Stimulated activated CD4-positive, alpha-beta T cell treated with anti-CD3 and anti-CD28 coated beads, Interleukin-4, amount 100 ng/mL, for 48 hours (primary cell): ENCODE data around the gene WSB2.

Source experiments
- DNase-seq, 2 donors: peaks; one replicate each; pipeline ENCODE4 v3.0.0-alpha.2; 2020; ENCODE audit warnings: low read depth in 2 of 2

Gene WSB2

GRCh38 chr12:118061873-118062843 lies 1.2 kb upstream of the WSB2 start:
- no peak for DNase-seq

GRCh38 chr12:118060301-118061010 lies 523 bp downstream of the WSB2 start:
- peak in 1 of 2 donors; percentile 22 for DNase-seq

- DNase-seq, result no peak
These were observed 1.4 kb downstream of the WSB2 start for GRCh38 chr12:118059341-118060191.

- DNase-seq, result no peak
These were observed 2.1 kb downstream of the WSB2 start for GRCh38 chr12:118058881-118059280.

- no peak for DNase-seq
These were observed 2.8 kb downstream of the WSB2 start for GRCh38 chr12:118058227-118058626.

GRCh38 chr12:118055865-118056773 lies 4.9 kb downstream of the WSB2 start:
- no peak for DNase-seq

GRCh38 chr12:118055144-118055557 lies 5.8 kb downstream of the WSB2 start:
- DNase-seq, result peak; percentile 60 to 74

- DNase-seq, result no peak
These were observed 7.7 kb downstream of the WSB2 start for GRCh38 chr12:118053071-118053985.

GRCh38 chr12:118052324-118053070 lies 8.5 kb downstream of the WSB2 start:
- peak in 1 of 2 donors; percentile 48 for DNase-seq

GRCh38 chr12:118050972-118051910 lies 9.7 kb downstream of the WSB2 start:
- no peak for DNase-seq

GRCh38 chr12:118046430-118046829 lies 14.5 kb downstream of the WSB2 start:
- no peak for DNase-seq

GRCh38 chr12:118044577-118044976 lies 16.4 kb downstream of the WSB2 start:
- DNase-seq, result no peak

- no peak for DNase-seq
These were observed 16.9 kb downstream of the WSB2 start for GRCh38 chr12:118044075-118044474.

GRCh38 chr12:118042091-118042490 lies 18.9 kb downstream of the WSB2 start:
- DNase-seq, result no peak

- DNase-seq, result no peak
These were observed 22.8 kb downstream of the WSB2 start for GRCh38 chr12:118038137-118038536.

- DNase-seq, result no peak
These were observed 24.1 kb downstream of the WSB2 start for GRCh38 chr12:118036672-118037411.
